Cardiac fibroblast (primary cell): ENCODE data around the gene PRKCB.

Source experiments
- DNase-seq, 2 donors: peaks; one replicate each; pipeline versions ENCODE4 v3.0.0 to v3.0.0-alpha.2; 2010; ENCODE audit warnings: low read depth in 2 of 2
- H3K4me3 ChIP-seq, 2 donors: replicated peaks in 1 of 2; 1 replicate in 1 of 2; 2 replicates in 1 of 2; pipeline ENCODE4 v1.5.1; 2011; ENCODE audit warnings: low read depth in 2 of 2, low read length in 2 of 2, mild to moderate bottlenecking in 2 of 2, moderate library complexity in 1 of 2
- CTCF ChIP-seq: IDR thresholded peaks from one replicate; pipeline ENCODE4 v1.5.1; 2011; ENCODE audit warnings: low read depth, mild to moderate bottlenecking, low read length, inconsistent platforms

PRKCB gene

GRCh38 chr16:23991066-23991465 is 155.3 kb downstream of the PRKCB start:
- no peak overlapping the region for H3K4me3 ChIP-seq
- no peak for DNase-seq
- TF ChIP-seq CTCF, result no peak

GRCh38 chr16:23994615-23995014 is 158.8 kb downstream of the PRKCB start:
- no peak for DNase-seq
- H3K4me3 ChIP-seq, result no peak overlapping the region
- TF ChIP-seq CTCF, result no peak

- TF ChIP-seq CTCF, result no peak
- no peak overlapping the region for H3K4me3 ChIP-seq
- DNase-seq, result no peak
Measured at GRCh38 chr16:23996258-23996955, 160.6 kb downstream of the PRKCB start.

GRCh38 chr16:23998771-23999170 is 163.0 kb downstream of the PRKCB start:
- H3K4me3 ChIP-seq, result no peak overlapping the region
- no peak for DNase-seq
- TF ChIP-seq CTCF, result no peak

GRCh38 chr16:23999663-24000062 is 163.9 kb downstream of the PRKCB start:
- TF ChIP-seq CTCF, result no peak
- DNase-seq, result no peak
- H3K4me3 ChIP-seq, result no peak overlapping the region

GRCh38 chr16:24001710-24002109 is 165.9 kb downstream of the PRKCB start:
- DNase-seq, result no peak
- TF ChIP-seq CTCF, result no peak
- H3K4me3 ChIP-seq, result no peak overlapping the region

GRCh38 chr16:24002619-24003018 is 166.8 kb downstream of the PRKCB start:
- H3K4me3 ChIP-seq, result no peak overlapping the region
- DNase-seq, result no peak
- no peak for TF ChIP-seq CTCF
